GM19372 (cell line): ENCODE results near the gene MSTN.
"Not testable (repeated sequence)": the region's sequence is repeated elsewhere in the genome, so short reads cannot be mapped to it uniquely, and the experiment has no call there.

Experiments used
- ATAC-seq: cut with Tn5 transposase; IDR thresholded peaks from one replicate; pipeline ENCODE4 v1.9.1; 2021; ENCODE audit warnings: mild to moderate bottlenecking, low read depth, moderate library complexity; ENCODE audit not compliant: unreplicated experiment

MSTN gene

DNA sequence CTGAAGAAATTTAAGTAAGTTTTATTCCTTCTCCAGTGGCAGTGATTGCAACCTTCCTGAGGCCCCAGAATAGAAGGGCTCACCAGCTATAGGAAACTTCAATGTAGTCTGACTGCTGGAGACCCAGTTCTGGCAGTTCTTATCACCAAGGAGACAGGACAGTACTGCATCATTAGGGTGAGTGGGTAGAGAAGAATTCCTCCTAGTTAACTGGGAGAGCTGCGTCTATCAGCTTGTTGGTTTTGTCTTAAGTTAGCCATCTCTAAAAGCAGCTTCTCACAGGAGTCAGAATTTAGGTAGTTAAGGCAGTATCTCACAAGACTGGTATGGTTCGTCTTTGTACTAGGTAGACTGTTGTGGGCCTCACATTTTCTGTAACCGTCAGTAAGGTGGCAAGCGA is 3.3 kb upstream of the MSTN start:
- no peak for ATAC-seq

DNA sequence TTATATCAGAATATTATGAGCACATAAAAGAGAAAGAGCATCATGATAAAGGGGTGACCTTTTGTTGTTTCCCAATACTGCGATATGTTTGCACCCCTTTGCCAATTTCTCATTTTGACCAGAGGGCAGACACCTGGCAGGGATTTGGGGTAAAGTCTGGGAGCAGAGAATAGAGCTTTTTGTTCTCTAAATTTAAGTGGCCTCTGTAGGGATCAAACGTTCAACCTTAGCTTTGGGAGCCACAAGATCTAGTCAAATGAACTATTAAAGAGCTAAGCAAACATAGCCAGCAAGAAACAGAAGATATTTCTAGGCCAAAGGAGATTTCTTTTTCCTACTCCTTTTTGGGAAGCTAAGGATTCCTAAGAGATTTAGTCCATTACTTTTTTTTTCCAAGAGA is 1.1 kb upstream of the MSTN start:
- no peak for ATAC-seq

DNA sequence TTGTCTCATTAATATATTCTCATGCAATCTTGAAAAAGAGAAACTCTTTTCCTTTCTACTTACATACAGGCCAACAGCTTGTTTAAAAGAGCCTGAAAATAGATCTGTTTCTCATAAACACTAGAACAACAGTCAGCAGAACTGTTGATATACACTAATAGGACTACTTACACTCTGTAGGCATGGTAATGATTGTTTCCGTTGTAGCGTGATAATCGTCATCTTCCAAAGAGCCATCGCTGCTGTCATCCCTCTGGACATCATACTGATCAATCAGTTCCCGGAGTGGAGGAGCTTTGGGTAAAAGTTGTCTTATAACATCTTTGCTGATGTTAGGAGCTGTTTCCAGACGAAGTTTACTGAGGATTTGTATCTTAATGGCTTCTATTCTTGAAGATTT is 476 bp downstream of the MSTN start:
- ATAC-seq: no peak

DNA sequence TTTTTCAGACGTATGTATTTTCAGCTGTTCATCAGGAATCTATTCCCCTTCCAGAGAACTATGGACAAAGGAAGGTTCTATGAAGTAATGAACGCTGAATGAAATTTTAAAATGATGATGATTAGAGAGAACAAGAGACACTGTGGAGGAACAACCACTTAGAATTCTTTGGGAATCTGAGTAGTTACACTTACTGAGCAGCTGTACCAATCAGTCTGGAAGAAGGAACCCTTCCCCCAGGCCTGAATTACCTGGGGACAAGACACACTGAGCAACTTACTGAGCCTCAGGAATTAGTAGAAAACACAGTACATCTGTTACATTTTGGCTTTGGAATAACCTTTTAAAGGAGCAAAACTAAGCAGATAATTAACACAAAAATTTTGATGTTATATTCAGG is 1.9 kb downstream of the MSTN start:
- ATAC-seq: no peak

DNA sequence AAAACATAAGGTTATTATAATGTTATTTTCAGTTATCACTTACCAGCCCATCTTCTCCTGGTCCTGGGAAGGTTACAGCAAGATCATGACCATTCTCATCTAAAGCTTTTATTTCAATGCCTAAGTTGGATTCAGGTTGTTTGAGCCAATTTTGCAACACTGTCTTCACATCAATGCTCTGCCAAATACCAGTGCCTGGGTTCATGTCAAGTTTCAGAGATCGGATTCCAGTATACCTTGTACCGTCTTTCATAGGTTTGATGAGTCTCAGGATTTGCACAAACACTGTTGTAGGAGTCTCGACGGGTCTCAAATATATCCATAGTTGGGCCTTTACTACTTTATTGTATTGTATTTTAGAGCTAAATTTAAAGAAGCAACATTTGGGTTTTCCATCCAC is 2.5 kb downstream of the MSTN start:
- ATAC-seq: no peak

DNA sequence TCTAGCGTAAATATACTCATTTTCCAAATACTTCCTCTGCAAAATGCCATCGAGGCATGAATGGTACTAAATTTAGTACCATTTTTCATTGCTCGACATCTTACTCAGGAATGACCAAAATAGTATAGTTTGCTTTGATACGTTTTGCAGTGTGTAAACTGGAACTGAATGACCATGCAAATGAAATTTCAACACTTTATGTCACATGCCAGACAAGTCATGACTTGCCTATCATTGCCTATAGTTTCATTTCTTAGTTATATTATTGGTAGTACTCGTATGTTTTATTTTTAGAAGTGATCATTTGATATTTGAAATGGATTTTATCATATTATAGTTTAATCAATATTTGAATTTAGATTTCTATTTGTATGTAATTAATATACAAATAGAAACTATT is 9.1 kb downstream of the MSTN start:
- no peak for ATAC-seq

DNA sequence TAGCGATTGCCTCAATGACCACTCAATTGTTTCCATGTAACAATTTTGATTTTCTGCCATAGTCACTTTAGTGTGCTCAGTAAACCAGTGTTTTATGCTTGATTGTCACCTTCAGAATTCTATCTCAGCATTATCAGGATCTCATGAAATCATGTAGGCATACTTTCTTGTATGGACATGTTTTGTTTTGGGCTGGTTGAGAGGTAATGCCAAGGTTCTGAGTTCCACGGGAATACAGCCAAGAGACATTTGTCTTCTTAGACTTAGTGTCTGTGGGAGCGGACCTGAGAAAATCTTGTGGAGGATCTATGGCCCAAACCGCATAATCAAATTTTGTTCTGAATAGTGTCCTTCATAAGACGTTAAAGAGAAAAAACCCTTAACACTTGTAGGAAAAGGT is 10.2 kb downstream of the MSTN start:
- ATAC-seq: no peak

DNA sequence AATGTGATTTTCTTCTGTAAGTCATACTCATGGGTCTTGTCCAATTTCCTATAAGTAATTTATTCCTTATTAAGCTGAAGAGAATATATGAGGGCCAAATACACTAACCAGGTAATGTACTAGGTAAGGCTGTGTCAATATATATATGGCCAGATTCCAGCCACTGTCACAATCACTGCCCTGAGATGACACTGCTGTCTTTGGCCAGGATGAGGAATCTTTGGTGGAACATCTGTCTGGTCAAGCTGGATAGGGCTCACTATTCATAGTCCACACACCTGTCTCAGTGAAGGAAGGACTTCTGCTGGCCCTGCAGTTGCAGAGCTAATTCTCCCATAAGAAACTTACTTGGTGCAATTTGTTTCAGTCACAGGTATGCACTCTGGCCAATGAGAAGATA is 11.3 kb downstream of the MSTN start:
- ATAC-seq: no peak

DNA sequence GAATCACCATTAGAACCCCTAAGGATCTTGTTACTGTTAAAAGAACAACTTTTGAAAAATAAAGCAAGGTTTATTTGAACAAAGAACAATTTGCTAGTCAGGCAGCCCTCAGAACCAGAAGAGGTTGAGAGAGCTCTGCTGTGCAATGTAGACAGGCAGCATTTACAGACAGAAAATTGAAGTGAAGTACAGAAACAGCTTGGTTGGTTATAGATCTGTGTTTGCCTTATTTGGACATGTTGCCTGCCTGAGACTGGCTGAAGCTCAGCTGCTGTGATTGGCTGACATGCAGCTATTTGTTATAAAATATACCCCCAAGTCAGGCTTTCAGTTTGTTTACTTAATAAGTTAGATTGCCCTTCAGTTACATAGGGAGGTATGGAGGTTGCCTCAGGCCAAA is 12.5 kb downstream of the MSTN start:
- ATAC-seq: no peak

DNA sequence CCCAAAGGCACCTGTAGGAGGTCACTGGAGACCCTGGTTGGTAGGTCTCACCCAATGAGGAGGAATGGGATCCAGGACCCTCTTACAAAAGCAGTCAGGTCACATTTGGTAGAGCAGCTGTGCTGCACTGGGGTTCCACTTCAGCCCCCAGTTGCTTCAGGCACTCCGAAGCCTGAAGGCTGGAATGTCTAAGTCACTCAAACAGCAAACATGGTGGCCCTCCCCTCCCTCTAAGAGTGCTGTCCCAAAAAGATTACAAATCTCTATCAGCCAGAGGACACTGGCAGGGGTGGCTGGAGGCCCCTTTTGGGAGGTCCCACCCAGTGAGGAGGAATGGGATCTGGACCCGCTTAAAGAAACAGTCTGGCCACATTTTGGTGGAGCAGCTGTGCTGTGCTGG is 17.7 kb downstream of the MSTN start:
- ATAC-seq: no peak

DNA sequence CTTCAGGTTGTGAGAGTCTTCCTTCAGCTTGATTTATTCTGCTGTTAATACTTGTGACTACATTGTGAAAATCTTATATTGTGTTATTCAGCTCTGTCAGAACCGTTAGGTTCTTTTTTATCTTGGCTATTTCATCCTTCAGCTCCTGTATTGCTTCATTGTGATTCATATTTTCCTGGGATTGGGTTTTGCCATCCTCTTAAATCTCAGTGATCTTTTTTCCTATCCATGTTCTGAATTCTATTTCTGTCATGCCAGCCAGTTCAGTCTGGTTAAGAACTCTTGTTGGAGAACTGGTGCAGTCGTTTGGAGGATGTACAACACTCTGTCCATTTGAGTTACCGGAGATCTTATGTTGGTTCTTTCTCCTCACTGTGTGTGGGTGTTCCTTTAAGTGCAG is 19.1 kb downstream of the MSTN start:
- ATAC-seq: no peak

DNA sequence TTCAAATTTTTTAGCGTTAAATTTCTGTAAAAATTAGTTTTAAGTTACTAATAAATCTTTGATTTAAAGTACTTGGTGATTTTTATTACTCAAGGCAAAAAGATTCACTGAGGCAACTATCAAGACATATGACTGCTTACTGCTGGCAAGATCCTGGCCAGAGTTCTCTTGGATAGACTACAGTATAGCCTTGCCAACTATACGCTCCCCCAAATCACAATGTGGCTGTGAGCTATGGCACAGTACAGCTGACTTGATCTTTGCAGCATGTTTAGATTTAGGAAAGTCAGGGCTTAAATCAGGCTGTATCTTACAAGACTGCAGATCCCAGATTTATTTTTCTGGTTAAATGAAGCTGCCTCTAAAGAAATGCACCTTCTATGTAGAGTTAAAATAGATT is 26.5 kb downstream of the MSTN start:
- ATAC-seq: no peak

DNA sequence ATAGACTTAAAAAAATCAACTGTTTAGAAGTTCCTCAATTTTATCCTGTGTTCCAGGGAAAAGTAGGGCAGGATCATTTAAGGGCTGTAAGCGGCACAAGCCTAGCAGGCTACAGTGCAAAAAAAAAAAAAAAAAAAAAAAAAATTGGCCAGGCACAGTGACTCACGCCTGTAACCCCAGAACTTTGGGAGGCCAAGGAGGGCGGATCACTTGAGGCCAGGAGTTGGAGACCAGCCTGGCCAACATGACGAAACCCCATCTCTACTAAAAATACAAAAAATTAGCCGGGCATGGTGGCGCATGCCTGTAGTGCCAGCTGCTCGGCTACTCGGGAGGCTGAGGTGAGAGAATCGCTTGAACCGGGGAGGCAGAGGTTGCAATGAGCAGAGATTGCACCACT is 28.1 kb downstream of the MSTN start:
- not testable (repeated sequence) for ATAC-seq

DNA sequence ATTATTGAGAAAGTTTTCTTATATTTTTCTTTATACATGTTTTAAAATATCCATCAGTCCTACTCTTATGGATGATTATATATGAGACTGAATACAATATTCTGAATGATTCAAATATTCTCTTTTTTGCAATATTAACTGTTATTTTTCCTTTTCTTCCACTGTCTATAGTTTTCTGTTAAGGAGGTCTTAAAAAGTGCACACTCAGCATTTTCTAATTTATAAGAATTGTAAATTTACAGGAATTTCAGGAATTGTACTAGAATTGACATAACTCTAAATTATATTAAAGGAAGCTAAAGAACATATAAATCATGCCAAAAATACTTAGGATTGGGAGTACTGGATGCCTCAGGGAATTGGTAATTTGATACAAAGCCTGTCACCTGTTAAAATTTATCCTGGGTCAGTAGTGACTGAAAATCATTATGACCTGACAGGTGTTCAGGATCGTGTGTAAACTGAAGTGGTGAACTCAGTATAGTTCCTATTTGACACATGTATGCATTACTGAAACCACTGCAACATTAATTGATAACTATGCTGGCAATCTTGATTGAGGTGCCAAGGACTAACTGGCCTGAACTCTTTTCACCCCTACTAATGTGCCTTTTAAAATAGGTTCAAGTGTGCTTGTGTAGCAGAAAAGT is 30.4 kb downstream of the MSTN start:
- no peak for ATAC-seq

DNA sequence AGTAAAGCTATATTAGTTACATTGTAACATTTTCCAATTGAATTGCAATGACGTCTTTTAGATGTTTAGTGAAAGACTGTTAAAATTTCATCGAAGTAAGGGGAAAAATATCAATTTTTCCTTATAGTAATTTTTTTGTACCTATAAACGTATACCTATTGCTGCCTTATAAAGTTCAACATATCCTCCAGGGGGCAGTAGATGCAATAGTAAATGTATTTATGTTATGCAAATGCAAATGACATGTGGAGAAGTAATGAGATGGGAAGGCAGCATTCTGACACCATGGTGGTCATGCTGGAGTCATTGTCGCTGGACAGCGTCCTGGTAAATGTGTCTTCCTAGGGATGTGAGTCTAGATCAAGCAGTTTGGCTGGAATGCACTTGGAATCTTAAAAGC is 38.7 kb downstream of the MSTN start:
- no peak for ATAC-seq

DNA sequence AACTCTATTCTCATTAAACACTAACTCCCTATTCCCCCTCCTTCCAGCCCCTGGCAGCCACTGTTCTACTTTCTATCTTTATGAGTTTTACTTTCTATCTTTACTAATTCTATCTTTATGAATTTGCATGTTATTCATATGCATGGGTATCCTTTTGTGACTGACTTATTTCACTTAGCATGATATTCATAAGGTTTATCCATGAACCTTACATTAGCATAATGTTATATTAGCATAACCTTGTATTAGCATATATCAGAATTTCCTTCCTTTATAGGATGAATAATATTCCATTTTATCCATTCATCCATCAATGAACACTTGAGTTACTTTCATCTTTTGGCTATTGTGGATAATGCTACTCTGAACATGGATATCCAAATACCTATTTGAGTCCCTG is 41.8 kb downstream of the MSTN start:
- no peak for ATAC-seq

DNA sequence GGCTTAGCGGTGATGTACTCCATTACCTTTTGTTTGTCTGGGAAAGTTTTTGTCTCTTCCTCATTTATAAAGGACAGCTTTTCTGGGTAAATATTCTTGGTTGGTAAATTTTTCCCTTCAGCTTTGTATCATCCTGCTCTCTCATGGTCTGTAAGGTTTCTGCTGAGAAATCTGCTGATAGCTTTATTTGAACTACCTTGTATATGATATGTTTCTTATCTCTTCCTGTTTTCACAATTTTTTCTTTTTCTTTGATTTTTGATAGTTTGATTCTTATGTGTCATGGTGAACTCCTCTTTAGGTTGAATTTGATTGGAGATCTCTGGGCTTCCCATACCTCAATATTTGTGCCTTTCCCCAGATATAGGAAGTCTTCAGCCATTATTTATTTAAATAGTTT is 44.7 kb downstream of the MSTN start:
- no peak for ATAC-seq

DNA sequence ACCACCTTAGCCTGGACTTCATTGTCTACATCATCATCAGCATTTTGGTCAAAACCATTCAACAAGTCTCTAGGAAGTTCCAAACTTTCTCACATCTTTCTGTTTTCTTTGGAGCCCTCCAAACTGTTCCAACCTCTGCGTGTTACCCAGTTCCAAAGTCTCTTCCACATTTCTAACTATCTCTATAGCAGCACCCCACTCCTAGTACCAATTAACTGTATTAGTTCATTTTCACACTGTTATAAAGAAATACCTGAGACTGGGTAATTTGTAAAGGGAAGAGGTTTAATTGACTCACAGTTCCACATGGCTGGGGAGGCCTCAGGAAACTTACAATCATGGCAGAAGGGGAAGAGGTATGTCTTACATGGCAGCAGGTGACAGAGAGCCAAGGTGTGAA is 46.6 kb downstream of the MSTN start:
- ATAC-seq: not testable (repeated sequence)
